ENCODE data around the gene PDE4B.
"Not testable (repeated sequence)": the region's sequence is repeated elsewhere in the genome, so short reads cannot be mapped to it uniquely, and the experiment has no call there.

PDE4B gene

DNA sequence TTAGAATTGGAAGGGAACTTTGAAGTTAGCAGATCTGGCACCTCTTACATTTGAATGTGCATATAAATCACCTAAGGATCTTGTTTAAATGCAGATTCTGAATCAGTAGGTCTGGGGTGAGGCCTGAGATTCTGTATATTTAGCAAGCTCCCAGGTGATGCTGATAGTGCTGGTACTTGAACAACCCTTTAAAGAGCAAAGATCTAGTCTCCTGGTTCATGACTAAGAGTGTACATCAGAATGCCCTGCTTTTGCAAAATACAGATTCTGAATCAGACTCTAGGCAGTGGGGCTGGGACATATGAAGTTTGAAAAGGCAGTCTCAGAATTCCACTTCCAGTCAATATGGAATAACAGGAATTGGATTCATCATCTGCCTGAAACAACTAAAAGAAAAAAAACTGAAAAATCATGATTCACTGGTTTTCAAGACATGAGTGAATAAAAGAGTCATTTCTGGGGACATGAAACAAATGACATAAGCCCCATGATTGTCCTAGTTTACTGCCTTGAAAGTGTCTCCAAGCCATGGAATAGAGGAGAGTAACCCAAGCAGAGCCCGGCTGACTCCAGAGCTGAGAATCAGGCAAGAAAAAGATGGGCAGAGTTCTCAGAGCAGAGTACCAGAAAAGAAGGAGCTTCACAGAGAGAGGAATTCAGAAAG lies 591.7 kb downstream of the PDE4B start:
- DNase-seq (ENCODE audit: low read depth, low spot score) = no peak

DNA sequence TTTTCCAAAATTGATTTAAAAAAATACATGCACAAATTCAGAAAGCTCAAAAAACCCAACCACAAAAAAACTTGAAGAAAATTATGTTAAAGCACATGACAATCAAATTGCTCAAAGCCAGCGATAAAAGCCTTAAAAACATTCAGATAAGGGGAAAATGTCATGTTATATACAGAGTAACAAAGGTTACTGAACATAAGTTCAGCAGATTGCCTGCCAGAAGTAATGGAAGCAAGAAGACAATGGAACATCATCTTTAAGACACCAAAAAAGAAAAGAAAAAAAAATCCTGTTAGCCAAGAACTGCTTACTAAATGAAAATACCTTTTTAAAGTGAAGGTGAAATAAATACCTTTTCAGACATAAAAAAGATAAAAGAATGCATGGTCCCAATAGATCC lies 594.0 kb downstream of the PDE4B start:
- no peak for DNase-seq (ENCODE audit: low read depth, low spot score)

DNA sequence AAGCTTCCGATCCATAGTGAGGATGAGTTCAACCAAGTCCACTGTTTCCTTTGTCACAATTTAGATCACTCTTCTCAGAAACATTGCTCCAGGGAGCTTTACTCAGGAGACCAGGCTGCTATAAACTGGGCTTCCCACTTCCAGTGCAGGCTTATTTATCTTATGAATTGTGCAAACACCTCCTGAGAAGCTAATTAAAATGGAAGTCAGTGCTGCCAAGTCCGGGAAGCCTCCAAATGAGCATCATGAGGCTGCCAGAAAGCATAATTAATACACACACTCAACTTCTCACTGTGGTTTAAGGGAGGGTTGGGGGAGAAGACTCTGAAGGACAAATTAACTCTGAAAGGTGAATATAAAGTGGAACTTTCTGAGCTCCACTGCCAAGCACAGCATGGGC lies 596.2 kb downstream of the PDE4B start:
- peak; percentile 40 for DNase-seq (ENCODE audit: low read depth, low spot score)

DNA sequence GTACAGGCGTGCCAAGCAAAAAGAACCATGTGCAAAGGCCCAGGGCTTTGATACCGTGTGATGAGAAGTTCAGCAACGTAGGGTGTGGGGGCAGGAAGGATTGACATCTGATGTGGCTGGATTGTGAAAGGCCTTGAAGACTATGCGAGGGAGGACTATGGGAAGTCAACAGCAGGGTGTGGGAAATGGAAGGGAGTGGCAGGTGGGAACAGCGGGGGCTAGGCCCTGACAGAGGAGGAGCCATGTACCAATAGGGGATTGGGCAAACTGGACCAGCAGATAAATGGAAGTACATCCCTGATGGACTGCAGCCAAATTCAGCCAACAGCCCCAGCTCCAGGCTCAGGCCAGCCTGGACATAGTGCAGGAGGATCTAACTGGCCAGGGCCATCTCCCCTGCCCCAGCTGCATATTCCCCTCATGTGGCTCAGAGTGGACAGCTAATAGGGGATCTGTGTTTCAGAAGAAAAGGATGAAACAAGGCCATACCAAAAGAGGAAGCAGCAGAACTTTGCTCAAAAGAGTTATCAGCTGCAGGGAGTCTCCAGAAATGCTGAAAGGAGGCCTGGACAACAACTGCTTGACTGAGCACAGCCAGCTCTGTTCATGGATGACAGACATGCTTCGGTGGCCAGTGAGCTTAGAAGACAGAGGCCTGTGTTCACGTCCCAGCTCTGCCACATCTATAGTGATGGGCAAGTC lies 601.0 kb downstream of the PDE4B start:
- DNase-seq (ENCODE audit: low read depth, low spot score) = no peak

DNA sequence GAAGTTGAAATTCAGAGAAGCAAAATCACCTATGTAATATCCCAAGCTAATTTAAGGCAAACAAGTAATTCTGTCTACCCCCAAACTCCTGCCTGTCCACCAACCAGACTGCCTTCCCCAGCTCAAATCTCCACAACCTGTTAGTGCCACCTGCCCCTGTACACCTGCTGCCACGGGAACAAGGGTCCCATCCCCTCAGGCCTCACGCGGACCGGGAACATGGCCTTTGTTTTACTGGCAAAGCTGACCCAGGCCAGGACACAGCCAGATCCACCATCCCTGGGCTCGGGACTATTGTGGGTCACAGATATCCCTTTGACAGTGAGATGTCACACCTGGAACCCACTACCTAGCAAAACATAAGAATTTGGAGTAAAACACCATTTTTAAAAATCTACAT lies 601.9 kb downstream of the PDE4B start:
- no peak for DNase-seq (ENCODE audit: low read depth, low spot score)

DNA sequence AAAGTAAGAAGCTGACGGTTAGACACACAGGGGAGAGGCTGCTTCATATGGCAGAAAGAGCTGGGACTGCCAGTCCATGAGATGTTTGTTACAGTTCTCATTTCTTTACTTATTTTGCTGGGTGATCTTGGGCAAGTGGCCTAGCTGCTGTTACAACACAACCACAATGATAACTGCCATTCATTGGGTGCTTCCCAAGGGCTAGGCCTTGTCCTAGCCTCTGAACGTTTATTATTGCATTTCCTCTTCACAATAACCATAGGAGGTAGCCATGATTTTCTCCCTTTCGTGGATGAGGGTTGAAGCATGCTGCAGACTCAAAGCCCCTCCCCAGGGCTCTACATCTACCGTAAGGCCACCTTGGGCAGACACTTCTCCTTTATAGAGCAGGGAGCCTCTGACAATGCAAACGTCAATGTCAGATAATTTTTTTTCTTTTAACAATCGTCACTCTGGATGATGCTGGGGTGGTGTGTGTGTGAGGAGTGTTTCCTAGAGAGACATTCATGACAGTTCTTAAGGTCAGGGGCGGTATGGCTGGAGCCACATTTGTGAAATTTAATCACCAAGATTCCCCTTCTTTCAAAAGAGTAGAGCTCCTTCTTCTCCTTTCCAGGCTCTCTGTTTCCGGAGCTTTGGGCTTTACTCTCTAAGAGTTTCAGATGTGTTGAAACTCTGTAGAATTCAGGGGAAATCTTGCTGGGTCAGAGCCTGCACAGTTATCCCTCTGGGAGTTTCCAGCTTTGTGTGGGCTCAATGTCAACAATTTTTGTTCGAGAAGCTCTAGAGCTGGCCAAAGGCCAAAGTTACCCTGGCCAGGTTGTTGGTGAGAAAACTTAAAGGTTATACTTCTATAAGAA lies 602.7 kb downstream of the PDE4B start:
- DNase-seq (ENCODE audit: low read depth, low spot score) = no peak

DNA sequence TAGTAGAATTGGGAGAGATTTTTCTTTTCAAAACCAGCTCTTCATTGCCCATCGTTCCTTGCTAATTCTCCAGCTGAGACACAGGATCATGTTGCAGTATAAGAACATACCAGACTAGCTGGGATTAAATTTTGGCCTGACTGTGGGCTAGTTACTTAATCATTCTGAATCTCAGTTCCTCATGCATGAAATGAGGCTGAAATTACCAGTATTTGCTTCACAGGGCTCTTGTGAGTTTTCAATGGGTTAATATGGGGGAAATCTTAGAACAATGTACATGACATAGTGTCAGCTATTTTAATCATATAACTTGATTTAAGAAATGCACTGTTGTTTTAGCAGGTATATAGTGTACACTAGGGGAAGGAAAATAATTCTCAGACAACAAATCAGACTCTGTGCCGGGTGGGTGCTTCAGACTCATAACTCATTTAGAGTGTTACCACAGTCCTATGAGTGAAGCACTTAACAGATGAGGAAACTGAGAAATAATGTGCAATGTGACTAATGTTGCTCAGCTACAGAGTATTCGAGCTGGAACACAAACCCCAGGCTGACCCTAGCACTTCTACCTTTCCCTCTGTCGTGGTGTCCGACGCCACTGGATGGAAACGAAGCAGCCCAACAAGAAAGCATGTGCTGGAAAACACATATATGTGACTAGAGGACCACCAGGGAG lies 603.7 kb downstream of the PDE4B start:
- no peak for DNase-seq (ENCODE audit: low read depth, low spot score)

DNA sequence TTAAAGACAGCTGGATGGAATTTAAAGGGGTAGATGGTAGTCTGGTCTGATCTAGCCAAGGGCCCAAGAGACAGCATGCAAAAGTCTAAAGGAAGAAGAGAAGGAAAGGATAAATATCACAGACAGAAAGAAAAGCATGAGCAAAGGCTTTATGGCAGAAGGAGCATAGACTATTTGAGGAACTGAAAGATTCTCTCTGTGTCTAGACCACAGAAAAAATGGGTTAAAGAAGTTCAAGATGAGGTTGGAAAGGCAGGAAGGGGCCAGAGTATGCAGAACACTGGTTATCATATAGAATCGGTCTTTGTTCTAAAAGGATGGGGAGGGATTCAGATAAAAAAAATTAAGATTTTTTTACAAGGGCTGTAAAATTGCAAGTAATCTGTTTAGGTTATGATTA lies 604.5 kb downstream of the PDE4B start:
- DNase-seq (ENCODE audit: low read depth, low spot score) = no peak

DNA sequence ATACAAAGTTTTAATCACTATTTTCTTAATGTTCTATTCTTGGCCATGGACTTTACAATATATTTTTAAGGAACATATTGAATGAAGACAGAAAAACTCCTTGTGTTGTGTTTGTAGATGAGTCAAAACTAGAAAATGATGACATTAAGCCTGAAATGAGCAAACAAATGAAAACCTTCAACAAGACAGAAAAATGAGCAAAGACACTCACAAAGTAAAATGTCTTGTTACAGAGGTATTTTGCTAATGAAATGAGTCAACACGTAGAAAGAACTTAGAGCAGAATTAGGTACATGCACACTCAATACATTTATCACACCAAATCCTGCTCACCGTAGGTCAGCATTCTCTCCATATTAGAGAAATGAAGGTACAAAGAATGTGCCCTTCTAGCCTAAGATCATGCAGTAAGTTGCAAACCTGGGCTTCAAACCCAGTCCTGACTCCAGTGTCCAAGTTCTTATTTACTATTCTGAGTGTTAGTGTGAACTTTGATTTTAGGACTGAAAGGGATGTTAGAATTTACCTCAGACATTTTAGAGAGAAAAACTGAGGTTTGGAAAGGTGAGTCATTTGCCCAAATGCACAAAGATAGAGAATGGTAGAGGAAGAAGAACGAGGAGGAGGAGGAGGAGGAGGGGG lies 607.3 kb downstream of the PDE4B start:
- no peak for DNase-seq (ENCODE audit: low read depth, low spot score)

DNA sequence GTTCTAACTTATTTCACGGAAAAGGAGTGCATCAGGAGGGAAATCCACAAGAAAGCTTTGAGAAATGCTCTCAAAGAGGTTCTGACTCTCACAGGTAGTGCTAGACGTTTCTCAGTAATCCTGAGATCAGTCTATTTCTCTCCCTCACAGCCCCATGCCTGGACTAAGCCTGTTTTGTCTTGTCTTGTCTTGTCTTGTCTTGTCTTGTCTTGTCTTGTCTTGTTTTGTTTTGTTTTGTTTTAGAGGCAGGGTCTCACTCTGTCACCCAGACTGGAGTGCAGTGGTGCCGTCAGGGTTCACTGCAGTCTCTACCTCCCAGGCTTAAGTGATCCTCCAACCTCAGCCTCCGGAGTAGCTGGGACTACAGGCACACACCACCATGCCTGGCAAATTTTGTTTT lies 608.0 kb downstream of the PDE4B start:
- no peak for DNase-seq (ENCODE audit: low read depth, low spot score)

DNA sequence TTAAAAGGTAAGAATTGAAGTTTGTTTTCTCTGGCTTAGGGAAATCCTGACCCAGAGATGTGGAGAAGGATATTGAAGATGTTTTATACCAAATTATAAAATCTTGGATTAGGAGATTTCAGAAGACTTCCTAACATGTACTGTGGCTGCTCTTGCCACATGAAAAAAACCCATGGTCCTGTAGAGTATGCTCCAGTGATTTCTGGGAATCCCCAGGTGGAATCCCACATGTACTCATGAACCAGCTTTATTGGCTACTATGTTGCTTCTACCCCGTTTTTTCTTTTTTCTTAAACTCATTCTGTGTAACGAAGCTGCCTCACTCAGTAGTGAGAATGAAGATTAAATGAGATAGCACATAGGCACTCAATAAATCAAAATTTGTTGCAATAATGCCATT lies 608.5 kb downstream of the PDE4B start:
- no peak for DNase-seq (ENCODE audit: low read depth, low spot score)

DNA sequence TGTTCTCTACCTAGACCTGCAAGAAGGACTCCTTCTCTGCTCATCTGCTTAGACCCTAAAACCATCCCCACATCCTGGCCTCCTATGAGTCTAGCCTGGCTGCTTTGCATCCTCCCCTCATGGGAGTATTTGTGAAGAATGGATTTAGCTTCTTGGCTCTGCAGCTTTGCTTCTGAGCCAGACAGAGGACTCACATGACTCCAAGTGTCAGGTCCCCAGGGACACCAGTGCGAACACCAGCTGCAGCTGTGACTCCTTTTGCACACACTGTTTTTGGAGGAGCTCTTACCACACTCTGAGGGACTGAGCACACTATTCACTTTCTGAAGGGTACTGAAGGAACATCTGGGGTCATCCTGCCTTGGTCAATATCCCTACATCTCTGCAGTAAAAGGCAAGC lies 609.5 kb downstream of the PDE4B start:
- no peak for DNase-seq (ENCODE audit: low read depth, low spot score)

DNA sequence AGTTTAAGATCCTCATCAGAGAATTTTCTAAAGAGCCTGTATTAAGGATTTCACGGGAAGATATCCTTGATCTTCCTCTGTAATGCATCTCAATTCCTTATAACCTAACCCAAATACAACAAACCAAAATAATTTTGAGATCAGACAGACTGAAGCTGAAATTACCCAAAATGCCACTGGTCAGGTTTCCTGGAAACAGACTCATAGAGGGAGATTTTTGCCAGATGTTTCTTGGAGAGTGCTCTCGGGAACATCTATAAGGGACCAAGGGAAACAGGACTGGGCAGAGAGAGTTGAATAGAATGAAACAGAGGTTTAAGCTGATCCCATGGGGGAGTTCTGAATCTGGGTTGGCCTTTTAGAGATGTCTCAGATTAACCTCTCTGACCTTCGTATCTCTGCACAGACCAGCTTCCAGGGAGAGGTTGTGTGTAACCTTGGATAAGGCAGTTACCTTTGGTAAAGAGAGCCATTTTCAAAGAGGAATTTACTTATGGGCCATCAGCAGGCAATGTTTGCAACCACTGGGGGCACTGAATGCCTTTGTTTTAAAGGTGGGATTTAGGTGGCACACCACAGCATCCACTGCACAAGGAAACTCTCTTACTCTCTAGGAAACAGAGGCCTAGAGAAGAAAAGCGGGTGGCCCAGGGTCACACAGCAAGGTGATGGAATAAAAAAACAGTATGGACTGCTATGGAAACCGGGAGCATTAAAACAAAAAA lies 610.5 kb downstream of the PDE4B start:
- no peak for DNase-seq (ENCODE audit: low read depth, low spot score)

DNA sequence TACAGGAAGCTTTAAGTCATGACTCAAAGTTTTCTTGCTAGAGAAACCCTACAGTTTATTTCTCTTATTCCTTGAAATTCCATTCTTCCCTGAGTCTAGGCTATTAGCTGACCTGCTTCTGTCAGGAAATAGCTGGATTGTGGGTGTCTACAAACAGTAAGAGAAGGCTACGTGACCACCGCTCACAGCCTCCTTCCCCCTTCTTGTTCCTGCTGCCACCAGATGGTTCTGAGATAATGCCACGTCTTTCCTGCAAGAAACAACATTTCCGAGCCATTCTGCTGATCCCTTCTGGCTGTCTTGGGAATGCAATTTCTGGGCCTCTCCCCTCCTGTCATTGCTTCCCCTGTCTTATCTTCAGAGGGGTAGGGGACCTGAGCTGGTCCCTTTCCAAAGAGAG lies 612.4 kb downstream of the PDE4B start:
- DNase-seq (ENCODE audit: low read depth, low spot score) = no peak

DNA sequence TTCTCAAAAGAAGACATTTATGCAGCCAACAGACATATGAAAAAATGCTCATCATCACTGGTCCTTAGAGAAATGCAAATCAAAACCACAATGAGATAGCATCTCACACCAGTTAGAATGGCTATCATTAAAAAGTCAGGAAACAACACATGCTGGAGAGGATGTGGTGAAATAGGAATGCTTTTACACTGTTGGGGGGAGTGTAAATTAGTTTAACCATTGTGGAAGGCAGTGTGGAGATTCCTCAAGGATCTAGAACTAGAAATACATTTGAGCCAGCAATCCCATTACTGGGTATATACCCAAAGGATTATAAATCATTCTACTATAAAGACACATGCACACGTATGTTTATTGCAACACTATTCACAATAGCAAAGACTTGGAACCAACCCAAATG lies 618.8 kb downstream of the PDE4B start:
- DNase-seq (ENCODE audit: low read depth, low spot score) = not testable (repeated sequence)

DNA sequence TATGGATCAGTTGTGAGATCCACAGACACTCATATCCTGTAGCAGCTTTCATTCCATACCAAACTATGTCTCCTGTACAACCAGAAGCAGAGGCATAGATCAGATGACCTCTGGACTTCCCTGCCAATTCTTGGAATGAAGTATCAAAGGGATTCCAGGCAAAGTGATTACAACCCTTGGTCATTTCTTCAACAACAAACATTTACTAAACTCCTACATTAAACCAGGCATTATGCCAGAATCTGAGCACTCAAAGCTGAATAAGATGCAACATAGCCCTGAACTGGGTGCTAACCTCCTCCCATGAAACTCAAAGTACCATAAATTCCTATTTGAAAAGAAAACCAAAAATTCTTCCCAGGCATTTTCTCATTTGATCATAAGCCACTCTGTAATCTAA lies 620.0 kb downstream of the PDE4B start:
- peak; percentile 42 for DNase-seq (ENCODE audit: low read depth, low spot score)

DNA sequence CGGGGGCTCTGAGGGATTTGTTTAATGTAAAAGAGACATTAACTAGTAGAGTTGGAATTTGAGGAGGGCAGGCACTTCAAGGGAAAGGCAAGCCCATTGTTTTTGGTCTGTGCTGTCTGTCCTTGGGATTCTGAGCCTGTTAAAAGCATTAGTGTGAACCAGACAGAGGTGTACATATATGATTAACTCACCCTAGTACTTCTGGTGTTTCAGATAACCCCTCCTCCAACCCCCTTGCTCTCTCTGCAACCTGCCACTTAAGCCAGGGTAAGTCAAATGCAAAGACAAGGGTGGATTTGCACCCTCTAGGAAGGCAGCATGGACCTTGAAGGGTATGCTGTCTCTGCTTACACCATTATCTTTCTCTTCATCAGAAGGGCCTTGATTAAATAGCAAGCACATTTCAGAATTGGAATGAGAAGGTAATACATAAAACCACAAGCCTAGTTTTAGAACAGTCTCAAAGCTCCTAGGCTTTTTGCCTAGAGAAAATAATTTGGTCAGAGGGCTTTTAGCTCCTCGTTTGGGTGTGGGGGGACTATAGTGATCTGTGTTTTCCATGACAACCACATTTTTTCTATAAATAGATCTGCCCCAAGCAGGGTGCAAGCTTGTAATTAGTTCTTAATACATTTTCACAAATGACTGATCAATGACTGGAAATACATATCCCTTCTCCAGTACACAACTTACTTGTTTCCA lies 620.6 kb downstream of the PDE4B start:
- DNase-seq (ENCODE audit: low read depth, low spot score) = peak; percentile 10

DNA sequence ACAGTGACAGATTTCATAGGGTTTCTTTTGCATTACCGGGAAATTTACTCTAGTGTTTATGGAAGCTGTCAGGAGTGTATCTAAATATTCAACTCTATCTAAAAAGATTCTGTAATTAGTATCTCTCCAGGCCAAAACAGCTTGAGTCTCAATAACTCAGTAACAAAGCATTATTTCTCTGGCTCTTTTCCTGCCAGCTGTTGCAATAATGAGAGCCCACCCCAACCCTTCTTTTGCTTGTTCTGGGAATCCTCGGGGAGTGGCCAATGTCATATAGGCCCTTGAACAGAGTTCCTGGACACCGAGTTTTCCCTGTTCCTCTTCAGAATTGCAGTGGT lies 621.1 kb downstream of the PDE4B start:
- no peak for DNase-seq (ENCODE audit: low read depth, low spot score)

DNA sequence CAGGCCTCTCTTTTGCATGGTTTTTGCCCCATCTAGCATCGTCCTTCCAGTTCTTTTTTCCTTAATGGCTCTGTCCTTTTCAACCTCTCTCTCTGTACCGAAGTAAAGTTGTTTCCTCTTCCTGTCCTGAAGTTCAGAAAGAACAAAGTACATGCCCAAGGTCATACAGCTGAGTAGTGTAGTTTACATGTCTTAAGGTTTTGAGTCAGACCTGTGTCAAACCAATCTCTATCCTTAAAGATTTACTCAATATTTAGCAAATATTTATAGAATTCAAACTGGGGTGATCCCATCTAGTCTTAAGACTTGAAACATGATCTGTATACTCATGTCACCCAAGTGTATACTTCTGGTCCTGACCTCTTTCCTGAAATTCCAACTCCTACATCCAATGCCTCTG lies 622.6 kb downstream of the PDE4B start:
- DNase-seq (ENCODE audit: low read depth, low spot score) = no peak

DNA sequence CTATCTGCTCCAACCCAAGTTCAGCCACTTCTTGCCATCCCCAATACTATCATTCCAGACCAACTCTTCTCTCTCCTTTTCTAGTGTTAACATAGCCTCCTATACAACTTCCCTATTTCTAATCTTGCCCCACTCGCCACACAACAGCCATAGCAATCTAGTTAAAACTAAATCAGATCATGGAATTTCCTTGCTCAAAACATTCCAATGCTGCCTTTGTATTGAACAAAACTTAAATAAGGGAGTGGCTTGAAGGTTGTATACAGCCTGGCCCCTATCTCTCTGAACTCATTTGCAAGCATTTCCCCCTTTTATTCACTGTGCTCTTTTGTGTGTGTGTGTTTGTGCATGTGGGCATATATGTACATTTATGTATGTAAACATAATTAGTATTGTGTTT lies 623.2 kb downstream of the PDE4B start:
- DNase-seq (ENCODE audit: low read depth, low spot score) = no peak
